ENCODE results near the gene TNFRSF19. TPM values are rescaled to one million over a fixed set of nuclear protein-coding genes. Genes with fewer than 3 reads are reported as not detected.

TNFRSF19 gene
- total and polyA plus RNA-seq, 2 of the 8 experiments (the other 6 are each of a cell fraction or from before 2014, with no cell fraction given), result 0.50 to 0.95 TPM

DNA sequence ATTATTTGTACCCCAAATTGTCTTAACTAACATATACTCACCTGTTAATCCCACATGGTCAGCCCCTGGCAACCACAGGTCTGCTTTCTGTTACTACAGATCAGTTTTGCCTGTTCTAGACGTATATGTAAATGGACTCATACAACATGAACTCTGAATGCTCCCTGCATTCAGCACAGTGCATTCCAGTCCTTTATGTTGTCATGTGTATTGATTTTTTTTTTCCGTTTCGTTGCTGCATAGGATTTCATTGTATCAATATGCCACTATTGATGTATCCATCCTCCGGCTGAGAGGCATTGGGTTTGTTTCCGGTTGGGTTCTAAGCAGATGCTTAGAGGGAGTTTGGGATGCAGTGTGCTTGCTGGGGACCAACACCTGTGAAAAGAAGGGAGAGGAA lies 36.1 kb upstream of the TNFRSF19 start:
- no peak overlapping the region for H3K9ac ChIP-seq (replicated peaks in 1 of 4; ENCODE audit: extremely low read depth in 1 of 4, low read depth in 3 of 4, low read length in 3 of 4)
- peaks cover 0 to 7% of the 10 kb centered on the region in 2 experiments; a peak in 1 of 4 replicates for H3K9me3 ChIP-seq (ENCODE audit: insufficient read depth in 2 of 2, low read depth in 1 of 2, low read length in 1 of 2)
- WGBS, 2 experiments (ENCODE audit: extremely low coverage in 1 of 2, insufficient coverage in 1 of 2, insufficient read length in 1 of 2, insufficient replicate concordance in 2 of 2, low coverage in 1 of 2, low lambda C conversion rate in 2 of 2, missing lambda C conversion rate in 1 of 2), result 78% methylated on average over 5 of the region's 5 CpGs; no CpG with 5 or more reads in 1 of the 2 experiments
- H2BK12ac ChIP-seq (ENCODE audit: low read depth, low read length), result no peak overlapping the region
- H2BK20ac ChIP-seq (ENCODE audit: low read length), result no peak overlapping the region
- H3K27ac ChIP-seq (ENCODE audit: low read depth, low read length), result no peak overlapping the region
- H2AFZ ChIP-seq (ENCODE audit: low read length), result no peak overlapping the region
- H3K4ac ChIP-seq (replicated peaks; ENCODE audit: insufficient read length, low read depth, low read length), result no peak overlapping the region
- H3K18ac ChIP-seq (ENCODE audit: extremely low read depth, low read length), result no peak overlapping the region
- no peak overlapping the region for H3K14ac ChIP-seq (ENCODE audit: insufficient read length)
- H2BK120ac ChIP-seq (replicated peaks; ENCODE audit: low read depth, low read length), result no peak overlapping the region
- no peaks in the 10 kb centered on the region for H3K79me2 ChIP-seq (ENCODE audit: control insufficient read depth in 1 of 2, insufficient read depth in 2 of 2, low read length in 2 of 2)
- ChIA-PET POLR2A (ENCODE audit: partially characterized antibody) (no interaction called here), CTCF (ENCODE audit: partially characterized antibody) (no interaction called here)
- no peak overlapping the region for H2BK5ac ChIP-seq (ENCODE audit: low read depth, low read length)
- no peak overlapping the region for H4K91ac ChIP-seq (replicated peaks; ENCODE audit: insufficient read length, low read length)
- H2AK5ac ChIP-seq (ENCODE audit: low read depth, low read length), result no peak overlapping the region
- no peak overlapping the region for H4K8ac ChIP-seq (ENCODE audit: extremely low read depth, insufficient read depth, low read length)
- FAIRE-seq, result no peak
- no peaks in the 10 kb centered on the region for H4K20me1 ChIP-seq (replicated peaks in 1 of 2; ENCODE audit: control insufficient read depth in 1 of 2, insufficient read depth in 2 of 2, low read length in 2 of 2)
- H3K4me1 ChIP-seq (replicated peaks in 1 of 4; ENCODE audit: control insufficient read depth in 3 of 4, insufficient read depth in 4 of 4, low read length in 3 of 4), result no peaks in the 10 kb centered on the region
- DNase-seq (ENCODE audit: low read depth in 1 of 2, low spot score in 2 of 2), result no peak
- no peak overlapping the region for H4K5ac ChIP-seq (ENCODE audit: insufficient read length, low read depth, low read length)
- H3K4me3 ChIP-seq (ENCODE audit: extremely low read depth in 1 of 4, insufficient read depth in 2 of 4, low read depth in 3 of 4, low read length in 4 of 4), result no peak overlapping the region
- H3K27me3 ChIP-seq (replicated peaks in 1 of 4; ENCODE audit: control insufficient read depth in 3 of 4, extremely low read depth in 1 of 4, insufficient read depth in 3 of 4, low read length in 3 of 4), result no peaks in the 10 kb centered on the region
- no peaks in the 10 kb centered on the region for H3K36me3 ChIP-seq (ENCODE audit: control insufficient read depth in 2 of 4, insufficient read depth in 4 of 4, low read length in 3 of 4)
- H3K23ac ChIP-seq (ENCODE audit: insufficient read length), result no peak overlapping the region
- no peaks in the 10 kb centered on the region for H3K79me1 ChIP-seq (ENCODE audit: low read depth, low read length)
- H3K23me2 ChIP-seq (ENCODE audit: low read depth, low read length), result no peaks in the 10 kb centered on the region
- no peak overlapping the region for H2BK15ac ChIP-seq (ENCODE audit: low read length)
- no peak overlapping the region for H3K56ac ChIP-seq (replicated peaks; ENCODE audit: insufficient read length, low read depth, low read length)
- H3K4me2 ChIP-seq (ENCODE audit: insufficient read depth in 1 of 2, low read depth in 2 of 2, low read length in 2 of 2), result no peak overlapping the region
- TF ChIP-seq BACH1 (IDR thresholded peaks at IDR 0.05; ENCODE audit: low read length) (no peak), SP2 (IDR thresholded peaks at IDR 0.05; ENCODE audit: low read length) (no peak), ASH2L (IDR thresholded peaks at IDR 0.05; ENCODE audit: low read length) (no peak), SUZ12 (IDR thresholded peaks at IDR 0.05; ENCODE audit: low read length) (no peak), SRF (IDR thresholded peaks at IDR 0.05; ENCODE audit: low read depth, low read length) (no peak), TCF12 (IDR thresholded peaks at IDR 0.05; ENCODE audit: low read depth, low read length) (no peak), CEBPB (IDR thresholded peaks at IDR 0.05; ENCODE audit: low read depth, low read length) (no peak), TAF1 (IDR thresholded peaks at IDR 0.05; ENCODE audit: low read depth, low read length) (no peak), TAF7 (optimal IDR thresholded peaks at IDR 0.05; ENCODE audit: borderline replicate concordance, low read depth, low read length) (no peak), KDM4A (IDR thresholded peaks at IDR 0.05; ENCODE audit: low read depth, low read length, severe bottlenecking) (no peak), MAFK (IDR thresholded peaks at IDR 0.05; ENCODE audit: low read depth, low read length) (no peak), RAD21 (IDR thresholded peaks at IDR 0.05 in 1 of 2, conservative IDR thresholded peaks at IDR 0.05 in 1 of 2; ENCODE audit: low read depth in 2 of 2, low read length in 2 of 2) (no peak), SP4 (IDR thresholded peaks at IDR 0.05; ENCODE audit: low read length) (no peak), CHD1 (IDR thresholded peaks at IDR 0.05; ENCODE audit: low read depth, low read length) (no peak)
- TF ChIP-seq, protein P1, sequence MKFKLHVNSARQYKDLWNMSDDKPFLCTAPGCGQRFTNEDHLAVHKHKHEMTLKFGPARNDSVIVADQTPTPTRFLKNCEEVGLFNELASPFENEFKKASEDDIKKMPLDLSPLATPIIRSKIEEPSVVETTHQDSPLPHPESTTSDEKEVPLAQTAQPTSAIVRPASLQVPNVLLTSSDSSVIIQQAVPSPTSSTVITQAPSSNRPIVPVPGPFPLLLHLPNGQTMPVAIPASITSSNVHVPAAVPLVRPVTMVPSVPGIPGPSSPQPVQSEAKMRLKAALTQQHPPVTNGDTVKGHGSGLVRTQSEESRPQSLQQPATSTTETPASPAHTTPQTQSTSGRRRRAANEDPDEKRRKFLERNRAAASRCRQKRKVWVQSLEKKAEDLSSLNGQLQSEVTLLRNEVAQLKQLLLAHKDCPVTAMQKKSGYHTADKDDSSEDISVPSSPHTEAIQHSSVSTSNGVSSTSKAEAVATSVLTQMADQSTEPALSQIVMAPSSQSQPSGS (IDR thresholded peaks at IDR 0.05; ENCODE audit: low read length), result no peak
